ENCODE data around the gene RBM15.

RBM15 gene

GRCh38 chr1:110321846-110322245 is 17.3 kb upstream of the RBM15 start:
- DNase-seq (ENCODE audit: low read depth): no peak

GRCh38 chr1:110324667-110325066 is 14.5 kb upstream of the RBM15 start:
- DNase-seq (ENCODE audit: low read depth): no peak

DNA sequence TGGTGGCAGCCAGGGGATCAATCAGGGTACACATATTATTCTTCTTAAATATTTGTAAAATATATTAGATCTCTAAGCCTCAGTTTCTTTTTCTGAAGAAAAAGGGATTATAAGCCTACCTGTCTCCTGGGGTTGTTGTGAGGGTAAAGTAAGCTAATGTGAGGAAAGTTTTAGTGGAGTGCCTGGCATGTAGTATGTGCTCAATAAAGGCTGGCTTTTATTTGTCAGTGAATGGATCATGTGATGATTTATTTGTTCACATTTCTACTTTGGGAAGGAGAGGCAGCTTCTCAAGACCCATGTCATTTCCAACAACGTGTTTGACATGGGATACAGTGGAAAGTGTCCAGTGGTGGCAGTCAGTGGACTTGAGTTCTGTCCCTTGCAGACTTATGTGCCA is 12.4 kb upstream of the RBM15 start:
- DNase-seq (ENCODE audit: low read depth): no peak

DNA sequence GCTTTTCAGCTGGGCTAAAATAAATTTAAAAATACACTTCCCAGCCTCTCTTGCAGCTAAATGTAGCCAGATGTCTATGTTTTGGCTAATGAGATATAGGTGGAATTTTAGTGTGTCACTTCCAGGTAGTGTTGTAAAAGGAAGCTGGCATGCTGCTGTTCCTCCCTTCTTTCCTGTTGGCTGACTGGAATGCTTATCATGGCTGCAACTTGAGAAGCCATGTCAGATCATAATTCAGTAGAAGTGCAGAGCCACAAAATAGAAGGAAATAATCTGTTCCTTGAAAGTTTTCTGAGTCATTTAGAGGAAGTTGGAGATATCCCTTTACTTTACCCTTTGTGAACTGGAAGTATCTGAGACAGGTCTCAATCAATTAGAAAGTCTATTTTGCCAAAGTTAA is 10.9 kb upstream of the RBM15 start:
- no peak for DNase-seq (ENCODE audit: low read depth)

DNA sequence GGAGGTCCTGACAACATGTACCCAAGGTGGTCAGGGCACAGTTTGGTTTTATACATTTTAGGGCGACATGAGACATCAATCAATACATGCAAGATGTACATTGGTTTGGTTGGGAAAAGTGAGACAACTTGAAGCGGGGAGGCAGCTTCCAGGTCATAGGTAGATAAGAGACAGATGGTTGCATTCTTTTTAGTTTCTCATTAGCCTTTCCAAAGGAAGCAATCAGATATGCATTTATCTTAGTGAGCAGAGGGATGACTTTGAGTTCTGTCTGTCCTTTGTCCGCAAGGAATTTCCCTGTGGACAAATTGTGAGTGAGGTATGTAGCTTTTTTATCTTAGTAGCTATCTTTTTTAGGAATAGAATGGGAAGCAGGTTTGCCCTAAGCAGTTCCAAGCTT is 10.5 kb upstream of the RBM15 start:
- DNase-seq (ENCODE audit: low read depth): no peak

DNA sequence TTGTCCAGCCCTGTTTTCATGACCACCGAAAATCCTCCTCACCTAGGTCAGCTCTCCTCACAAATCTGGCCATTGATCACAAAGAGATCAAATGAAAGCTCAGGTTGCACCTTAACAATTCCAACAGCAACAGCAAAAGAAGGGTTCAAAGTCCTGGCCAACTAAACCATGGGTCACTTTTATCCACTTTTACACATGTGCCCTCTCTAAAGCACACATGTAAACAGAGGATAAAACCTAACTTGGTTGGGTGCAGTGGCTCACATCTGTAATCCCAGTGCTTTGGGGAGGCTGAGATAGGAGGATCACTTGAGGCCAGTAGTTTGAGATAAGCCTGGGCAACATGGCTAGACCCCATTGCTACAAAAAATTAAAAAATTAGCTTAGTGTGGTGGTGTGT is 3.9 kb upstream of the RBM15 start:
- no peak for DNase-seq (ENCODE audit: low read depth)

DNA sequence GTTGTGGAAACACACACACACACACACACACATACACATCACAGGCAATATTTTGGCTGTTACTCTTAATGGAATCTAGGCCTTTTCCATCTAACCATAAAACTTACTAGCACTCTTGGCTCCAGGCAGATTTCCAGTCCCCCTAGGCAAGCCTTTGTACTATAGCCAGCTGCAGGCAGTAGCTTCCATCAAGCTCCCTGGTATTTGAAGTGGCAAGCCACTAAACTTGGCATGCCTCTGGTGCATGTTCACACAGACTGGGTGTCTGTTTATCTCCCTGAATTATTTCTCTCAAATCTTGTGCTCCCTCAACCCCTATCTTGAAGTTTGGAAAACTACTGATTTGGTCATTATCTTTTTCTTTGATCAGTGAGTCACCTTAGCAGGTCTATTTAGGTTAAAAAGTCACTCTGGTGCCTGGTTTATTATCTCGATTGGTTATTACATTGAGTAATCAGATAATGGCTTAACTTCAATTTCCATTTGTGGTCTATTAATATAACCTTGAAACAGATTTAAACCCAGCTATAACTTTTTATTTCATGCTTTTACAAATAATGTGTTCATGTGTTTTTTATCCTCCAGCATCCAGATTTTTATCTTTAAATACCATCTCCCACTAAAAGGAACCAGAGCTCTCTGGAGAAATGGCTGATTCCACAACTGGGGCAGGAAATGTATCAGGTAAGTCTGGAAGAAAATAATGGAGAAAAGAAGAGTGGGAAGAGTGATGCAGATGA is 2.7 kb upstream of the RBM15 start:
- no peak for DNase-seq (ENCODE audit: low read depth)

- peak; percentile 26 for DNase-seq (ENCODE audit: low read depth)
Measured at GRCh38 chr1:110337704-110338308, 1.4 kb upstream of the RBM15 start.

GRCh38 chr1:110338309-110338885 is 780 bp upstream of the RBM15 start:
- peak; percentile 84 for DNase-seq (ENCODE audit: low read depth)

DNA sequence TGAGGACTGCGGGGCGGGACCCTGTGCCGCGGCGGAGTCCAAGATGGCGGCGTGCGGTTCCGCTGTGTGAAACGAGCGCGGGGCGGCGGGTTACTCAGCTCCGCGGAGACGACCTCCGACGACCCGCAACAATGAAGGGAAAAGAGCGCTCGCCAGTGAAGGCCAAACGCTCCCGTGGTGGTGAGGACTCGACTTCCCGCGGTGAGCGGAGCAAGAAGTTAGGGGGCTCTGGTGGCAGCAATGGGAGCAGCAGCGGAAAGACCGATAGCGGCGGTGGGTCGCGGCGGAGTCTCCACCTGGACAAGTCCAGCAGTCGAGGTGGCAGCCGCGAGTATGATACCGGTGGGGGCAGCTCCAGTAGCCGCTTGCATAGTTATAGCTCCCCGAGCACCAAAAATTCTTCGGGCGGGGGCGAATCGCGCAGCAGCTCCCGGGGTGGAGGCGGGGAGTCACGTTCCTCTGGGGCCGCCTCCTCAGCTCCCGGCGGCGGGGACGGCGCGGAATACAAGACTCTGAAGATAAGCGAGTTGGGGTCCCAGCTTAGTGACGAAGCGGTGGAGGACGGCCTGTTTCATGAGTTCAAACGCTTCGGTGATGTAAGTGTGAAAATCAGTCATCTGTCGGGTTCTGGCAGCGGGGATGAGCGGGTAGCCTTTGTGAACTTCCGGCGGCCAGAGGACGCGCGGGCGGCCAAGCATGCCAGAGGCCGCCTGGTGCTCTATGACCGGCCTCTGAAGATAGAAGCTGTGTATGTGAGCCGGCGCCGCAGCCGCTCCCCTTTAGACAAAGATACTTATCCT is 430 bp downstream of the RBM15 start:
- peak; percentile 30 for DNase-seq (ENCODE audit: low read depth)

DNA sequence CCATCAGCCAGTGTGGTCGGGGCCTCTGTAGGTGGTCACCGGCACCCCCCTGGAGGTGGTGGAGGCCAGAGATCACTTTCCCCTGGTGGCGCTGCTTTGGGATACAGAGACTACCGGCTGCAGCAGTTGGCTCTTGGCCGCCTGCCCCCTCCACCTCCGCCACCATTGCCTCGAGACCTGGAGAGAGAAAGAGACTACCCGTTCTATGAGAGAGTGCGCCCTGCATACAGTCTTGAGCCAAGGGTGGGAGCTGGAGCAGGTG is 961 bp downstream of the RBM15 start:
- DNase-seq (ENCODE audit: low read depth): no peak

- DNase-seq (ENCODE audit: low read depth): no peak
Measured at GRCh38 chr1:110341146-110341871, 2.1 kb downstream of the RBM15 start.

- no peak for DNase-seq (ENCODE audit: low read depth)
Measured at GRCh38 chr1:110341872-110342331, 2.7 kb downstream of the RBM15 start.

DNA sequence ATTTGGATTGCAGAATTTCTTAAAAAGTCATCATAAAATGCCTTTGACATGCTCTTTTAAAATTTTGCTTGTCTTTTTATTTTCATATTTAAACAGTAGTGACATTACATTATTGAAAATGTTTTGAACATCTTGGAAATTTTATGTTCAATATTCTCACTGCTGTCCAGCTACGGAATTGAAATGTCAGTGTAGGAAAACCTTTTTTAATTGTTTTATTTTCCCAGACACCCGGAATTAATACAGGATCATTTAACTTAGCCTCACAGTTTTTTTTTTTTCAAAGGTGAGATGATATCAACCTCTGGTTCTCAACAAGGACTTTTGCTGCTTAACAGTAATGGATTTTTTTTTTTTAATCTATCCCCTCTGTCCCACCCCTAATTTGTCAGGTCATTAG is 4.1 kb downstream of the RBM15 start:
- DNase-seq (ENCODE audit: low read depth): no peak

- DNase-seq (ENCODE audit: low read depth): no peak
Measured at GRCh38 chr1:110344152-110344551, 5.0 kb downstream of the RBM15 start.

- no peak for DNase-seq (ENCODE audit: low read depth)
Measured at GRCh38 chr1:110345480-110345879, 6.3 kb downstream of the RBM15 start.

DNA sequence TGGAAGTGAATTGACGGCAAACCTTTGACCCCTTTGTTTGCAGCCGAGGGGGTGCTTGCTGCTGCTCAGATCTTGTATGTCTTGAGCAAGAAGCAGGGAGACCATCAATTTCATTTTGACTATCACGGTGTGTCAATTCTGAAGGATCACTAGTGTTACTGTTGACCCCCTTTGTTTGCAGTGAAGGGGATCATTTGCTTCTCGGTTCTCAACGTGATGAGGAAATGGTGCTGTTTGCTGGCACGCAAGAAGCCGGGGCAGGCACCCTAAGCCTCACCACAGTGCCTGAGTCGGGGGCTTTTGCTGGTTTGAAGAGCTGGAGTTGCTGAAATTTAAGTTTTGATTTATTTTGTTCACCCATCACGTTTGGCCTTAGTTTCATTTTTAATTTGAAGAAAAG is 7.5 kb downstream of the RBM15 start:
- DNase-seq (ENCODE audit: low read depth): no peak

- DNase-seq (ENCODE audit: low read depth): no peak
Measured at GRCh38 chr1:110347182-110347893, 8.2 kb downstream of the RBM15 start.

DNA sequence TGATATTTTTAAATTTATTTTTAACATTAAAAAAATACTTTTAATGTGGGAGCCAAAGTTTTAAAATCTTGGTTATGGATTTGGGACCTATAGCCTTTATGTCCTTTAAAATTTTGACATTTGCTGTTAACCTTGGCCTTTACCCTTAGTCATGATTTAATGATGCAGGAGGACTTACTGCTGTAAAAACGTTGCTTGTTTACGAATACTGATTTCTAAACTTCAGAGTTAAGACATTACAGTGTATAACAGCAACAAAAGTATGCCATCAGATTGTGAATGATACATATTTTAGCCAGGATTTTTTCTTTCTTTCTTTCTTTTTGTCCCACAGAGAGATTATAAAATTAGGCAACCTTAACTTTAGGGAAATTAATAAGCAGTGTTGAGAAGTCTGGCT is 8.9 kb downstream of the RBM15 start:
- DNase-seq (ENCODE audit: low read depth): no peak

DNA sequence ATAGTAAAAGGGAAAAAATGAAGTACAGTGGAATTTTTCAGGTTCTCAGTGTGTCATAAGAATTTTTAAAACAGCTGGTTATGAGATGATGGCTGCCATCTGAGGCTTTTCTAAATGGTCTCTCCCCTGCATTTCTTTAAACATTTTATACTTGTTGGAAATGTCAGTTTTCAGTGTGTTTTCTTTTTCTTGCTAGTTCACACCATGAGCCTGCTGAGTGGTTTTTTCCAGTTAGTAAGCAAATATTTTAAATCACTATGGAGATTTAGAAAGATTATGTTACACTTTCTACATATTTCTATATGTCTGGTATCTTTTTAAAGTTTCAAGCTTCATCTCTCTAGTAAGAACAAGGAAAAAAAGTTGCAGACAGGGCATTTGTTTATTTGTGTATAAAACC is 9.6 kb downstream of the RBM15 start:
- DNase-seq (ENCODE audit: low read depth): no peak

DNA sequence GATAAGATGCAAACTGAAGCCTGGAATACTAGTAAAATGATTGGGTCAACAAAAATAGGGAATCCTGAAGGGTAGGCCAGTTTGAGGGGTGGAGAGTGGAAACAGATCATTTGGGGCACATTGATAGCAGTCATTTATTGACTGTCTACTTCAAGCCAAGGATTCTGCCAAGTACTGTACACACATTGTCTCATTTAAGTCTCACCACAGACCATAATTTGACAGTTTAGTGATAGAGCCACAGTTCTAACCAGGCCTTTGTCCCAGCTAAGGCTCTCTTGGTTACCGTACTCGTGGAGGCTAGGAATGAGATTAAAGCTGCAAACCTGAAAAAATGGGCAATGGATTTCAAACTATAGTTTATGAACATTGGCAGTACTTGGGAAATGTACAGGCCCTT is 11.2 kb downstream of the RBM15 start:
- DNase-seq (ENCODE audit: low read depth): no peak

DNA sequence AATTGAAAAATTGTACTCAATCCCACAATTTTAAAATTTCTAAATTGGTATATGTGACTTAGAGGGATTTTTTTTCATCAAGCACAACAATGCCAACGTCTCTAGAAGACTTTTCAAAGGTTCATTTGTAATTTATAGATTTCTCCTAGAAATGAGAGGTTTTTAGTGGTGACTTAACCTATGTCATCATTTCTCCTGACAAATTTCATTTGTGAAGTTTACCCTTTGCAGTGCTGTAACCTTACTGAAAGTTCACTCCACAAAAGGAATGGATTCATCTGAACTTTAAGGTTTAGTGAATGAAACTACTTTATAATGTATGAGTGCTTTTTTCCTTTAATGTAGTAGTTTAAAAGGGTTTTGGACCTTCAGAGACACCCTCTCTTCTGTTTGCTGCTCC is 16.1 kb downstream of the RBM15 start:
- no peak for DNase-seq (ENCODE audit: low read depth)

Measured in stimulated activated CD8-positive, alpha-beta memory T cell treated with anti-CD3 and anti-CD28 coated beads, Interleukin-4, amount 100 ng/mL, for 24 hours (primary cell).